PC-3 (cell line): Measurements from ENCODE around the gene NTRK2. TPM values are rescaled to one million over a fixed set of nuclear protein-coding genes. Genes with fewer than 3 reads are reported as not detected.

Source experiments
- ATAC-seq: fragments of 200-7000 bp; cut with Tn5 transposase; 2 replicates; pipeline ENCODE4 v1.9.1; 2020; ENCODE audit warnings: mild to moderate bottlenecking, moderate library complexity
- BruUV-seq: library from RNA; stranded (reverse); fragments of 400-500 nt; replicated peaks from 2 replicates; lab custom pipeline; 2021; lab: Mats Ljungman, UMichigan
- CTCF ChIA-PET: fragments of 300-600 bp; sonication (Branson Sonifier 250); formaldehyde crosslinking; loops from one replicate; lab custom pipeline; 2022; ENCODE audit warnings: antibody characterized with exemption; lab: Charles Lee
- POLR2A ChIA-PET: fragments of 300-600 bp; sonication (Branson Sonifier 250); formaldehyde crosslinking; loops from one replicate; lab custom pipeline; 2022; ENCODE audit warnings: antibody characterized with exemption; ENCODE audit not compliant: unreplicated experiment; lab: Charles Lee
- DNase-seq: peaks from one replicate; pipeline ENCODE4 v3.0.0-alpha.2; 2015
- H2AFZ ChIP-seq: fragments of 300-600 bp; sonication (generic); 2 replicates; pipeline ENCODE4 v1.6.0; 2016; ENCODE audit warnings: antibody characterized with exemption, low read length
- H3F3A ChIP-seq: fragments of 300-600 bp; sonication (generic); one replicate; pipeline ENCODE4 v1.6.0; 2017; ENCODE audit warnings: antibody characterized with exemption, low read length, control low read depth, mild to moderate bottlenecking; ENCODE audit not compliant: unreplicated experiment
- H3K27ac ChIP-seq: fragments of 300-600 bp; sonication (generic); 2 replicates; pipeline ENCODE4 v1.5.1; 2016; ENCODE audit warnings: mild to moderate bottlenecking, low read length
- H3K27me3 ChIP-seq: fragments of 300-600 bp; sonication (generic); 2 replicates; pipeline ENCODE4 v1.6.1; 2016; ENCODE audit warnings: low read length, mixed read lengths
- H3K36me3 ChIP-seq: fragments of 300-600 bp; sonication (generic); 2 replicates; pipeline ENCODE4 v1.6.1; 2016; ENCODE audit warnings: low read depth, mixed run types, low read length, mixed read lengths
- H3K4me1 ChIP-seq: fragments of 300-600 bp; sonication (generic); 2 replicates; pipeline ENCODE4 v1.5.1; 2016; ENCODE audit warnings: low read length; ENCODE audit not compliant: insufficient read depth
- H3K4me2 ChIP-seq: fragments of 300-600 bp; sonication (generic); 2 replicates; pipeline ENCODE4 v1.6.0; 2016; ENCODE audit warnings: low read length
- H3K4me3 ChIP-seq: fragments of 300-600 bp; sonication (generic); 2 replicates; pipeline ENCODE4 v1.5.1; 2016; ENCODE audit warnings: mild to moderate bottlenecking, low read length, mixed read lengths
- H3K79me2 ChIP-seq: fragments of 300-600 bp; sonication (generic); 2 replicates; pipeline ENCODE4 v1.6.1; 2017; ENCODE audit warnings: low read length, mixed read lengths
- H3K9ac ChIP-seq: fragments of 300-600 bp; sonication (generic); 2 replicates; pipeline ENCODE4 v1.6.0; 2016; ENCODE audit warnings: mild to moderate bottlenecking, low read length
- H3K9me2 ChIP-seq: fragments of 300-600 bp; sonication (generic); replicated peaks from 2 replicates; pipeline ENCODE4 v1.6.1; 2016; ENCODE audit warnings: mixed run types, low read length, mixed read lengths
- H3K9me3 ChIP-seq: fragments of 300-600 bp; sonication (generic); 2 replicates; pipeline ENCODE4 v1.6.1; 2016; ENCODE audit warnings: low read length, mixed read lengths
- H4K20me1 ChIP-seq: fragments of 300-600 bp; sonication (generic); 2 replicates; pipeline ENCODE4 v1.6.1; 2016; ENCODE audit warnings: low read length, mixed read lengths
- EZH2 ChIP-seq: fragments of 300-600 bp; sonication (generic); IDR thresholded peaks from one replicate; pipeline ENCODE4 v1.6.1; 2017; ENCODE audit warnings: antibody characterized with exemption, mild to moderate bottlenecking, low read length; ENCODE audit not compliant: unreplicated experiment
- EZH2phosphoT487 ChIP-seq: fragments of 300-600 bp; sonication (generic); IDR thresholded peaks from 2 replicates; pipeline ENCODE4 v1.6.1; 2018; ENCODE audit warnings: mild to moderate bottlenecking, antibody characterized with exemption, low read length, borderline replicate concordance
- intact Hi-C: fragments of 100-400 bp; cut with micrococcal nuclease; formaldehyde crosslinking; loops from 2 replicates; pipeline ENCODE4 v1.9.0; 2023
- total RNA-seq: library from RNA; depleted of rRNA; stranded (reverse); fragments of >200 nt; gene quantifications from 2 replicates; pipeline ENCODE4 v1.2.3, GENCODE V29; 2014
- TF ChIP-seq, protein P1 (sequence below): fragments of 300-600 bp; sonication (generic); conservative IDR thresholded peaks from 2 replicates; pipeline ENCODE4 v1.5.1; 2017; ENCODE audit warnings: antibody characterized with exemption, low read depth, mild to moderate bottlenecking, low read length

NTRK2 gene
- total RNA-seq, 1 experiment from 2014 or later = not detected

GRCh38 chr9:85020791-85021190, 351.3 kb downstream of the NTRK2 start:
- DNase-seq (no peak), ATAC-seq (no peak)
- intact Hi-C loops = no loop called here
- no peaks in the 10 kb centered on the region for H3K9me3 ChIP-seq
- no peaks in the 10 kb centered on the region for H3K36me3 ChIP-seq
- ChIA-PET CTCF (no interaction called here), POLR2A (no interaction called here)
- no peaks in the 10 kb centered on the region for H3K4me1 ChIP-seq
- no peaks in the 10 kb centered on the region for H4K20me1 ChIP-seq
- TF ChIP-seq, protein P1, sequence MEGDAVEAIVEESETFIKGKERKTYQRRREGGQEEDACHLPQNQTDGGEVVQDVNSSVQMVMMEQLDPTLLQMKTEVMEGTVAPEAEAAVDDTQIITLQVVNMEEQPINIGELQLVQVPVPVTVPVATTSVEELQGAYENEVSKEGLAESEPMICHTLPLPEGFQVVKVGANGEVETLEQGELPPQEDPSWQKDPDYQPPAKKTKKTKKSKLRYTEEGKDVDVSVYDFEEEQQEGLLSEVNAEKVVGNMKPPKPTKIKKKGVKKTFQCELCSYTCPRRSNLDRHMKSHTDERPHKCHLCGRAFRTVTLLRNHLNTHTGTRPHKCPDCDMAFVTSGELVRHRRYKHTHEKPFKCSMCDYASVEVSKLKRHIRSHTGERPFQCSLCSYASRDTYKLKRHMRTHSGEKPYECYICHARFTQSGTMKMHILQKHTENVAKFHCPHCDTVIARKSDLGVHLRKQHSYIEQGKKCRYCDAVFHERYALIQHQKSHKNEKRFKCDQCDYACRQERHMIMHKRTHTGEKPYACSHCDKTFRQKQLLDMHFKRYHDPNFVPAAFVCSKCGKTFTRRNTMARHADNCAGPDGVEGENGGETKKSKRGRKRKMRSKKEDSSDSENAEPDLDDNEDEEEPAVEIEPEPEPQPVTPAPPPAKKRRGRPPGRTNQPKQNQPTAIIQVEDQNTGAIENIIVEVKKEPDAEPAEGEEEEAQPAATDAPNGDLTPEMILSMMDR = no peak
- TF ChIP-seq EZH2phosphoT487 (no peak), EZH2 (no peak)
- H3F3A ChIP-seq = no peaks in the 10 kb centered on the region
- no peaks in the 10 kb centered on the region for H3K9me2 ChIP-seq
- H3K4me2 ChIP-seq = no peak overlapping the region
- no peaks in the 10 kb centered on the region for H3K79me2 ChIP-seq
- no peak overlapping the region for H3K4me3 ChIP-seq
- H2AFZ ChIP-seq = no peak overlapping the region
- no TSS peak for BruUV-seq
- no peak overlapping the region for H3K27ac ChIP-seq
- no peaks in the 10 kb centered on the region for H3K27me3 ChIP-seq
- H3K9ac ChIP-seq = no peak overlapping the region

DNA sequence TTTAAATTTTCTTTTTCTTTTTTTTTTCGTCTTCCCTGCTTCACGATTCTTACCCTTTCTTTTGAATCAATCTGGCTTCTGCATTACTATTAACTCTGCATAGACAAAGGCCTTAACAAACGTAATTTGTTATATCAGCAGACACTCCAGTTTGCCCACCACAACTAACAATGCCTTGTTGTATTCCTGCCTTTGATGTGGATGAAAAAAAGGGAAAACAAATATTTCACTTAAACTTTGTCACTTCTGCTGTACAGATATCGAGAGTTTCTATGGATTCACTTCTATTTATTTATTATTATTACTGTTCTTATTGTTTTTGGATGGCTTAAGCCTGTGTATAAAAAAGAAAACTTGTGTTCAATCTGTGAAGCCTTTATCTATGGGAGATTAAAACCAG, 352.2 kb downstream of the NTRK2 start:
- Histone ChIP-seq H3K9me3 (no peaks in the 10 kb centered on the region), H3F3A (no peaks in the 10 kb centered on the region), H4K20me1 (no peaks in the 10 kb centered on the region), H3K9ac (no peak overlapping the region), H3K27ac (no peak overlapping the region), H3K27me3 (no peaks in the 10 kb centered on the region), H3K4me3 (no peak overlapping the region), H3K9me2 (no peaks in the 10 kb centered on the region), H2AFZ (no peak overlapping the region), H3K4me2 (no peak overlapping the region), H3K4me1 (no peaks in the 10 kb centered on the region), H3K36me3 (no peaks in the 10 kb centered on the region), H3K79me2 (no peaks in the 10 kb centered on the region)
- DNase-seq (no peak), ATAC-seq (no peak)
- intact Hi-C loops = no loop called here
- POLR2A ChIA-PET = no interaction called here
- TF ChIP-seq, protein P1 = no peak
- no peak for TF ChIP-seq EZH2phosphoT487
- no peak for TF ChIP-seq EZH2
- BruUV-seq = no TSS peak
- CTCF ChIA-PET = no interaction called here

- no TSS peak for BruUV-seq
- no peak for TF ChIP-seq EZH2phosphoT487
- TF ChIP-seq EZH2 = no peak
- TF ChIP-seq, protein P1 = no peak
- H3K4me2 ChIP-seq = no peak overlapping the region
- H3K36me3 ChIP-seq = no peaks in the 10 kb centered on the region
- no peaks in the 10 kb centered on the region for H4K20me1 ChIP-seq
- POLR2A ChIA-PET = no interaction called here
- H3K79me2 ChIP-seq = no peaks in the 10 kb centered on the region
- H3K9ac ChIP-seq = no peak overlapping the region
- CTCF ChIA-PET = no interaction called here
- no peak for ATAC-seq
- H3K27me3 ChIP-seq = no peaks in the 10 kb centered on the region
- no peak overlapping the region for H3K4me3 ChIP-seq
- no peak for DNase-seq
- H3K9me2 ChIP-seq = no peaks in the 10 kb centered on the region
- H3K4me1 ChIP-seq = no peaks in the 10 kb centered on the region
- no peaks in the 10 kb centered on the region for H3F3A ChIP-seq
- intact Hi-C loops = no loop called here
- H3K9me3 ChIP-seq = no peaks in the 10 kb centered on the region
- no peak overlapping the region for H3K27ac ChIP-seq
- H2AFZ ChIP-seq = no peak overlapping the region
These were observed 354.8 kb downstream of the NTRK2 start for GRCh38 chr9:85024374-85024773.
